NCI-H446 treated with DMSO at 0.1 percent for 48 hours (cell line): Measurements from ENCODE around the gene TMPRSS3.

ENCODE experiments used
- DNase-seq: peaks from one replicate; lab custom pipeline; 2025; lab: John Stamatoyannopoulos, UW

TMPRSS3 gene

DNA sequence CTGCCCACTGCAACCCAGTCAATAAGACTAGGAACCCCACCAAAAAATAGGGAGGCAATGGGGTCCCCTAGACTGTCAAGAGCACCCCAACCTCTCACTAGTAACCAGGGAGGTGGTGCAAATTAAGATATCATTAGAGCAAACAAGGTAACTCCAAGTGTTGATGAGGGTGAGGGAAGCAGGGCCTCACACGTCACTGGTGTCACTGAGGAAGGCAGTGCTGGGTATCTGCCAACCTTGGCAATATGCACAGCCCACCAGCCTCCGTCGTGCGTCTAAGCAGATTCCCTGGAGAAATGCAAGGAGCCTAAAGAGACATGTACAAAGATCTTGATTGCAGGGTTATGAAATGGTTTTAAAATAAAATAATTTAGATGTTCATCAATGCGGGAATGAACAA, 11.6 kb upstream of the TMPRSS3 start:
- DNase-seq = no peak

DNA sequence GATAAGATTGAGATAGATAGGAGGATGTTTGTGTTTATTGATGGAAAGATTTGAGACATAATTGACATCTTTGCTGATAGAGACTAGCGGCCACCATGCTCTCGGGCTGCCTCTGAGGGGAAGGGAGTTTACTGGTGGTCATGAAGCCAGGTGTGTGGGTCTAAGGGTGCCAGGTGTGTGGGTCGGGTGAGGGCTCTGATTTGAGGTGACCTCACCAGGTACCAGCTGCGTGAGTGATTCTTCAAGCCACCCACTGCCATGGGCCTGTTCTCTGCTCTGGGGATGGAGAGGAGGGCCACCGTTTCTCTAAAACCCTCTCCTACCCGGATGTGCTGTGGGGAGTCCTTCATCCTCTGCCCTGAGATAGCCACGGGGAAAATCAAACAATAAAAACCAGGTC, 11.0 kb upstream of the TMPRSS3 start:
- no peak for DNase-seq

DNA sequence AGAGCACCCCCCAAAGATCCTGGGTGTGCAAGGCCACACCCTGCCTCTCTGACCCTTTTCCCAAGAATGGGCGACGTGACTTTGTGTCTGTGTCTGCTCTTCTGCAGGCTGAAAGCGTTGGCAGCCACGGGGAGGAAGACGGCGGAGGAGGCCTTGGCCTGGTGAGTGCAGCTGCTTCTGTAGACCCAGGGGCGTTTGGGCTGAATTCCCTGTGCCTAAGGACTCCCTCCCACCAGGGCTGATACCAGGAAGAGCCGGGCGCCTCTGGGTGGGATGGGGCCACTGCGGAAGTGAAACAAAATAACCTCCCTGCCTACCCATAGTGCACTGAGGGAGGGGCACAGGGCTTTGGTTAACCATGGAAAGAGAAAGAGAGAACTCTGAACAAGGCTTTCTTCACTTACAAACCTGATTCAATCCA, 10.4 kb upstream of the TMPRSS3 start:
- DNase-seq = no peak

DNA sequence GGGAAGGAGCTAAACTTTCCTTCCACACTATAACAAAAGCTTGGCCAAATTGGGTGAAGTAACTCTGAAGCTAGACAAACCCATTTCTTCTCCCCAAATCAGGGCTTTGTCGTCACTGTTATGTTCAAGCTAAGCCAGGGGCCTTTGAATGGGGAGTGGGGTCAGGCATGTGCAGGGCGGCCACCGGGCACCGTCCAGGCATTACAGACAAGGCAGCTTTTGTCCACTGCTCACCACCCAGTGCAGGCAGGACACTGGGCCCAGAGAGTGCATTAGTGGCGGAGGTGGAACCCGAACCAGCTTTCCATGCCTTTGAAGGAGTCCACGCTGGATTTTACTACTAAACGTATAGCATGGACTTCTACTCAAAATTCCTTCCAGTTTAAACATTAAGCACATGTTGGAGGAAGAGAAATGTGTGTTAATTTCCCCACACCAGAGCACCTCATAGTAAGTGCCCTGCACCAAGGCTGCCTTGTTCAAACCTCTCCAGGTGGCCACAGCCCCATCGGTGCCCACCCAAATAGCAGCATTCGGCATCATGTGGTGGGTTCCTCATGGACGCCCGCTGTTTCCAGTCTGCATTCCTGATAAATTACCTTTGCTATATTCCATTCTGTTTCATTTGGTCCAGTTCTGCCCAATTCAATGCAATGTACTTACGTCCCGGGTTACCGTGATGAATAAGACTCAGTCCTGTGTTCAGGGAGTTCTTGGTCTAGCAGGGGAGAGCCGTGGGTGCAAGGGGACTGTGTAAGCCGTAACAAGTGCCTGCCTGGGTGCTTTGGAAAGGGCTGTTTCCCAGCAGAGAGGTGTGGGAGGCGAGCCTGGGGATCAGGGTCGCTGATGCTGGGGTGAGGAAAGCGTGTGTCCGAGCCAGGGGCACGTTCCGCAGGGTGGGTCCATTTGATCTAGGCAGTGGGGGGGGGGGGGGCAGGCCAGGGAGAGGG, 9.5 kb upstream of the TMPRSS3 start:
- no peak for DNase-seq

DNA sequence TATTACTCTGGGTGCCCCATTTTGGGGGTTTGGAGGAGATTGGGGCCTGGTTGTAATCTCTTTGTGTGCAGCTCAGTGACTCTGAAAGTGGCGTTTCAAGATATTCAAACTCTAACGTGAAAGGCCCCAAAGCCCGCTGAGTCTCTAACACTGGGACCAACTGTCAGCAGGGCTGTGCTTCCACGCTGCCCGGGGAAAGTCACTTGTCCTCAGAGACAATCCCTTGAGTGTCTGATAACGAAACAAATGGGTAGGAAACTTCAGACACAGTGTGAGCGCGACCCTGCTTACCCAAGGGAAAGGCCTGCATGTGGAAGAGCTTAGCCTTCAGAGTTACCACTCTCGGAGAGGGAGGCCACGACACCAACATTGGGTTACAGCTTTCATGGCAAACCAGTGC, 8.7 kb upstream of the TMPRSS3 start:
- DNase-seq = no peak

DNA sequence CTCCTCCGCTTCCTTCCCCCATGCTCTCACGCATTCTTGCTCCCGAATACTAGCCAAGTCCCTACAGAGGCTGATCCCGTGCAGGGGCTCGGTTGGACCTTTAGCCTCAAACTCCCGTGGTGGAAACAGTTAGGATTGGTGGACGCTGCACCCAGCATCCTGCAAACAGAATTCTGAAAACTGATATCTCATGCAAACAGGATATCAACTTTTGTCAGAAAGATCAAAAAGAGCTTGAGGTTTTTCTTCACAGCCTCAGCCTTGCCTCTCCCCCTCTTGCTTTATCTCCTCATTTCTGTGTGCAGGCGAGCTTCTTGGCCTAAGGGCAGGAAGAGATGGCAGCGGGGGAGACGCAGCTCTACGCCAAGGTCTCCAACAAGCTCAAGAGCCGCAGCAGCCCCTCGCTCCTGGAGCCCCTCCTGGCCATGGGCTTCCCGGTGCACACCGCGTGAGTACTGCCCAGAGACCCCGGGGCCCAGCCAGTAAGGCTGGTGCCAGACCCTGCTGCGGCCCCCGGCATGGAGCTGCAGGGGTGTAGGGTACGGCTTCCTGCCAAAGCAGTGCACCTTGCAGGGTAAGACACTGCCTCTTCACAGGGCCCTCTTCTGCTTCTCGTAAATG, 7.9 kb upstream of the TMPRSS3 start, which contains the start of gene UBASH3A:
Gene UBASH3A (plus strand): TSS at position 292 of the 621 bp plus-strand sequence. CDS start 44 bp downstream, at position 336.
- no peak for DNase-seq

DNA sequence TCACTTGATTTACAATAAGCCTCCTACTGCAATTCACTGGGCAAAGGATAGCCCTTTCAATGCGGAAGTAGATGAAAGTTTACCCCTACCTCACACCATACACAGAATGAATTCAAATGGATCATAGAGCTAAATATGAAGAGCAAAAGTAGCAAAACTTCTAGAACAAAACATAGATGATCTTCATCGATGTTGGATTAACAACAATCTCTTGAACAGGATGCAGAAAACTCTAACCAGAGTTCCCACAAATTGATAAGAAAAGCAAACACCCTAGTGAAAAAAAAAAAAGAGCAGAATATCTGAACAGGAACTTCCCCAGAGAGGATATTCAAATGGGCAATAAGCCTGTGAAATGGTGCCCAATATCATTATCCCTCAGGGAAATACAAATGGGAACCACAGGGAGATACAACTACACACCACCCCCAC, 6.0 kb upstream of the TMPRSS3 start:
- DNase-seq = no peak

DNA sequence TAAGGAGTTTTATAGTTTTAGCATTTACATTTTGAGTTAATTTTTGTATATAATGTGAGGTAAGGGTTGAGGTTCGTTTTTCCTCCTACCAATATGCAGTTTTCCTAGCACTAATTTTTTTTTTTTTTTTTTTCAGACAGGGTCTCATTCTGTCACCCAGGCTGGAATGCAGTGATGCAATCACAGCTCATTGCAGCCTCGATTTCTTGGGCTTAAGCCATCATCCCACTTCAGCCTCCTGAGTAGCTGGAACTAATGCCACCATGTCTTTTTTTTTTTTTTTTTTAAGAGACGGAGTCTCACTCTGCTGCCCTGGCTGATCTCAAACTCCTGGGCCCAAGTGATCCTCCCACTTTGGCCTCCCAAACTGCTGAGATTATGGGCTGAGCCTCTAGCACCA, 5.3 kb upstream of the TMPRSS3 start:
- DNase-seq = no peak

DNA sequence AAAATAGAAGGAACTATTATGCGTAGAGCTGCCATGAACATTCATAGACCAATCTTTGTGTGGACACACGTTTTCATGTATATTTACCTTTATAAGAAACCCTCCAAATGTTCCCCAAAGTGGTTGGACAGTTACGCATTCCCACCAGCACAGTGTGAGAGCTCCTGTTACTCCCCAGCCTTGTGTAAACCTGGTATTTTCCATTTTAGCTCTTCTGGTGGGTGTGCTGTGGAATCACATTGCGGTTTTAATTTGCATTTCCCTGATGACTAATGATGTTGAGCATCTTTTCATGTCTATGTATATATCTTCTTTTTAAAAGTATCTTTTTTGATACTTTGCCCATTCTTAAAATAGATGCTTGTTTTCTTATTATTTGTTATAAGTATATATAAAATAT, 4.7 kb upstream of the TMPRSS3 start:
- DNase-seq = no peak

DNA sequence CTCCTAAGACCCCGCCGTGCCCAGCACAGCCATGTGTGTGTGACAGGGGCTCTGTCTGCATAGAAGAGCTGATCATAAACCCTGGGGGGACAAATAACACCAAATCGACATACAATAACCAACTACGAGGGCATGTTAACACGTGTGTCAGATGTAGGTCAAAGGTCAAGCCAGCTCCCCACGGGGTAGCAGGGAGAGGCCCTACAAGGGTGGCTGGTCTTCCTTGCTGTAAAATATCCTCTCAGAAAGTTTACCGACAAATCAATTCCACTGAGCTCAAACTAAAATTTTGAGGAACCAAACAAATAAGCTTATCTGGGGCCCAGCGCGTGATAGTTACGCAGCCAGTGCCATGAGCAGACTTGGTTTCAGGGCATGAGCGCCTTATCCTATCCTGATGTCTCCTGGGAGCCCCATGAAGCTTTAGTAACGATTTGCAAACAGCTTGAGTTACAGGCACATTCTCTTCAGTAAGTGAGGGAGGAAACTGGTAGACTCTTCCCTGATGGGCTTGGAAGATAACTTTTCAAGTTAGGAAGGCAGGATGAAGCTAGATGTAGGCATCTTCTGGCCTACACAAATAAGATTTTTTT, 2.7 kb upstream of the TMPRSS3 start:
- DNase-seq = no peak

DNA sequence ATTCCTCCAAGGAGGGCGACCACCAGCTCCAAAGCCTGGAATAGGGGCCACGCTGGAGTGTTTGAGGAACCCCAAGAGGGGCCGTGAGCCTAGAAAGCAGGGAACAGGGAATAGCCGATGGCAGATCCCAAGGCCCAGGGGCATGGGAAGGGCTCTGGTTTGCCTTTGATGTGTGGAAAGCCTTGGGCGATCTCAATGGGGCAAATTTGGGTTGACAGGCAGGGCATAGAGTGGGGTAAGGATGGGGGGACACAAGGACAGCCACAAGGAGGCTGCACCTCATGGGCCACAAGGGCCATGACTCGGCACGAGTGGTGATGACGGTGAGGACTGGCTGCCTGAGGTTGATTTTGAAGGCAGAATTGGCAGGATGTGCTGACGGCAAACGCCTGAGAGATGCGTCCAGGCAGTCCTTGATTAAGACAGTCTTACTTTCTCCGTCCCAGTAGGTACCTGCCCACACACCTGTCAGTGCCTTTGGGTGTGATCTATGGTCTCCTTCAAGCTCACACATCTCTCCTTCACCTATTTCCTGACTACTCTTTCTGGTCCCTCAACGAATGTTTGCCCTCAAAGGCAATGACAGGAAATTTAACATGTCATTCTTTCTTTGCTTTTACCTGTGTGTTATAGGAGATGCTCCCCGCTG, 2.0 kb upstream of the TMPRSS3 start:
- DNase-seq = no peak

DNA sequence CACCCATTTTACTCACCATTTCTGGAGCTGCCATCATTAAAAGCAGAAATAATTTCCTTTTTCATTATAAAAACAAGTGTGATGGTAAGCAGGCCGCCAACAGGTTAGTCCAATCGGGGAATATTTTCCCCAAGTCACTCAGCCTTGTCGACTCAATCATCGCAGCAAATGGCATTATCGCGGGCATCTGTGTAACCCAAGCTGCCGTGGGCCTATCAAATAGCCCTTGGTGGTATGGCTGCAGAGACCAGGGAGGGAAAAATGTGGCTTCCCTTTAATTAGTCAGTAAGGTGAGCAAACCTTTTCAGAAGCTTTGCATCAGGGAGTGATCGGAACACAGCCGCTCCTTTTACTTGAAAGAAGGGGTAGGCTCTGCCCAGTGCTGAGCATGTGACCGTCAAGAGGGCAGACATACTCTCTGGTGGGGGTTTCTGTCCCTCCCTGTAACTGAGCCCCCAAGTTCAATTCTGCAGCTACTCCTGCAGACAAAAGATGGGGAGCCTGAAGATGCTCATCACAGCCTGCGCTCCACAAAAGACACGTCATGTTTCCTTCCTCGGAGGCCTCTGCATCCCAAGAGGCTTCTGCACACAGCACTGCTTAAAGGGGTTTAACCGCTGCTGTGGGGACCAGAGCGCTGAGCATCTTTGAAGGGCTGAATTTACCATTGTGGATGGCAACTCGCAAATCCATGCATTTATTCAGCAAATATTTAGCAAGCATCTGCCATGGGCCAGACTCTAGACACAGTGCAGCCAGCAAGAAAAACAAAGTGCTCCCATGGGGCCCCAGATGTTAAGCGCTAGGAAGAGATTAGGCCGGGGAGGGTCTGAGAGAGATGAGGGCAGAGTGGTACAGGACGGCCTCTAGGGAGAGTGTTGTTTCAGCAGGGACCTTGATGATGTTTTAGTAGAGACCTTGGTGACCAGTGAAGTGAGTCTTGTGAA, 1.2 kb upstream of the TMPRSS3 start:
- no peak for DNase-seq

DNA sequence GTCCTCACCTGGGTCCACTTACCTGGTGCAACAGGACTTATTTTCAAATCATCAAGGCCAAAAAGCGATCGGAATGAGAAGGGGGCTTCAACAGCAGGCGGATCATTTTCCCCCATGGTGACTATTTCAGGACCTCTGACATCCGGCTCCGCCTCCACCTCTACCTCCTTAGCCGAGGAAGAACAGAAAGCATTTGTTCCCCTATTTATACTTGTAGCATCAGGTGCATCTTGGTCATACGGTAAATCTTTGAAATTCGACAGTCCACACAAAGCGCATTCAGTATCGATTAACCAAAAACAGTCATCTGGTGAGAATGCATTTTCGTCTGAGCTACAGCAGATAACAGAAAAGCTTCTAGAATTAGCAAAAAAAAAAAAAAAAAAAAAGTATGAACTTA, 550 bp downstream of the TMPRSS3 start:
- DNase-seq = no peak

DNA sequence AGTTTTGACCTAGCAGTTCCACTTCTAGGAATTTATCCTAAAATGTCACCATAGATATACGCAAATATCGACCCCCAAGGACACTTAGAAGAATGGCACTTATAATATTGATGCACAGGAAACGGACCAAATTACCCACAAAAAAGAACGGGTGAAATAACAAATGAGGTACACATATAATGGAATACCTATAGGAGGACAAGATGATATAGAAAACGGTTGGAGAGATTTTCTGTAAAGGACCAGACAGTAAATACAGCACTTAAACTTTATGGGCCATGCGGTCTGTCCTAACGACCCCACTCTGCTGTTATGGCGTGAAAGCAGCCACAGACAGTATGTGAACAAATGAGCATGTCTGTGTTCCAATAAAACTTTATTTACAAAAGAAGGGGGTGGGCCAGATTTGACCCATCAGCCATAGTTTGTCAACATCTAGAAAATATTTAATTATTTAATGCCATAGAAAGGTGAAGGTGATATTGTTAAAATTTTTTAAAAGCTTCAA, 2.4 kb downstream of the TMPRSS3 start:
- no peak for DNase-seq

DNA sequence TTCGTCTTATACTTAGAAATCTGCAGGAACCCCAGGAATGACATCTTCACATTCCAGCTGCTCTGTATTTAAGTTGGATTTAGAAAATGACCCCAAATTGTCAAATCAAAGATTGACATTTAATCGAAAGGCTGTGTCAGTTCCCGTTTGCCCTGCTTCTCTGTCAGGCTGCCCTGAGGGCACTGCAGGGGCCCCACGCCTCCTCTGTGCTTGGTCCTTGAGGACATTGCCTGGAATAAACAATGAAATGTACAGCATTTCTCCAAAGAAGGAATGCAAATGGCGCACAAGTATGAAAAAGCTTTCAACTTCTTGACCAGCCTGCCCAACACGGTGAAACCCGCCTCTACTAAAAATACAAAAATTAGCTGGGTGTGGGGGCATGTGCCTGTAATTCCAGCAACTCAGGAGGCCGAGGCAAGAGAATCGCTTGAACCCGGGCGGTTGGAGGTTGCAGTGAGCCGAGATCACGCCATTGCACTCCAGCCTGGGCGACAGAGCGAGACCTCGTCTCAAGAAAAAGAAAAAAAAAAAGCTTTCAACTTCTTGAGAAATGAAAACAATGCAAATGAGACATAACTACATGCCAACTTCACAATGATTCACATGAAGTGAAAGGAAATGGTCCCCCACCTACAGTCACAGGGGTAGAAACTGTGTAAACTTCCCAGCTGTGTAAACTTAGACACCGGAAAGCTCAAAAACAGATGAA, 3.0 kb downstream of the TMPRSS3 start:
- DNase-seq = no peak

DNA sequence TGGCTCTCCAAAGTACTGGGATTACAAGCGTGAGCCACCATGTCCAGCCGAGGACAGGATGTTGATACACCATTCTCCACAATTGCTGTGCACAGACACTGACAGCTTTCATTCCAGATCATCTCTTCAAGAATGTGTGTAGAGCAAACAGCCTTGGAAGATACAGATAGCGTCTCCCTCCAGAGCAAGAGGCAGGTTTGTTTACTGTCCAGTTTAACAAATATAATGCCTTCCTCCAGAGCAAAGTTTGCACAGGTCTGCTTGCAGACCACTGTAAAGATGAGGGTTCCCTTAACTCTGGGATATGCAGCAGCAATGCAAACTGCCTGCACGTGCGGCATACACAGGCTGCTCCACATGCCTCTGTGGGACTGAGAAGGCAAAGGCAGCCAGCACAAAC, 4.6 kb downstream of the TMPRSS3 start:
- DNase-seq = no peak

DNA sequence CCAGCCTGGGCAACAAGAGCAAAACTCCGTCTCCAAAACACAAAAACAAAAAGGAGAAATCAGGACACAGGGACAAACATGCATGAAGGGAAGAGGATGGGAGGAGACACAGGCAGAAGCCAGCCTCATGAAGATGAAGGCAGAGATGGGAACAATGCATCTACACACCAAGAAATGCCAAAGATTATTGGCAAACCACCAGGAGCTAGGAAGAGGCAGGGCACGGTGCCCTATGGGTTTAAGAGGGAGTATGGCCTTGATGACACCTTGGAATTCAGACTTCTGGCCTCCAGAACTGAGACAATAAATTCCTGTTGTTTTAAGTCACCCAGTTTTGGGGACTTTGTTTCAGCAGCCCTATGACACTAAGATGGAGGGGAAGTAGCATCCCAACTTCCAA, 5.2 kb downstream of the TMPRSS3 start:
- no peak for DNase-seq

DNA sequence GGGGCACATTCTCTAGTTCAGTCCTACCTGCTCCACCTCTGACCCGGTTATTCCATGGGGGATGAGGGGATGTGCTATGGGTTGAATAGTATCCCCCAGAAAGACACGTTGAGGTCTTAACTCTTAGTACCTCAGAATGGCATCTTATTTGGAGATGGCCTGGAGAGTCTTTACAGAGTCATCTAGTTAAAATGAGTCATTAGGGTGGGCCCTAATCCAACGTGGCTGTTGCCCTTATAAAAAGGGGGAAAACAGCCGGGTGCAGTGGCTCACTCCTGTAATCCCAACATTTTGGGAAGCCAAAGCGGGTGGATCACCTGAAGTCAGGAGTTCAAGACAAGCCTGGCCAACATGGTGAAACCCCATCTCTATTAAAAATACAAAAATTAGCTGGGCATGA, 5.7 kb downstream of the TMPRSS3 start:
- no peak for DNase-seq

DNA sequence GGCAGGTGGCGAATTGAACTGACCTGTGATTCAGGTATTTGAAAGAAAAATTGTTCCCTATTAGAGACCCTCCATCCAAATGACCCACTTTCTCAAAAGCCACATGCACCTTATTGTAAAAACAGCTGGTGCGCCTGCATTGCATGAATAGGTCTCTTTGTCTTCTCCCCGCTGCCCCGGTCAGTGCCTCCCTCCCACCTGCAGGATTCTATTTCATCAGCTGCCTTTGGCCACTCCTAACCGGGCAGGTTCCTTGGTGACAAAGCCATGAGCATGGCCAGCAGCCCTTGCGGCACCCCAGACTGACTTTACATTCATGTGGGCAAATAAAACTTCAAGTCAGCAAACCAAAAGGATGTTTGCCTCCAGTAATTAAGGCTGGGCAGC, 6.4 kb downstream of the TMPRSS3 start:
- DNase-seq = no peak

DNA sequence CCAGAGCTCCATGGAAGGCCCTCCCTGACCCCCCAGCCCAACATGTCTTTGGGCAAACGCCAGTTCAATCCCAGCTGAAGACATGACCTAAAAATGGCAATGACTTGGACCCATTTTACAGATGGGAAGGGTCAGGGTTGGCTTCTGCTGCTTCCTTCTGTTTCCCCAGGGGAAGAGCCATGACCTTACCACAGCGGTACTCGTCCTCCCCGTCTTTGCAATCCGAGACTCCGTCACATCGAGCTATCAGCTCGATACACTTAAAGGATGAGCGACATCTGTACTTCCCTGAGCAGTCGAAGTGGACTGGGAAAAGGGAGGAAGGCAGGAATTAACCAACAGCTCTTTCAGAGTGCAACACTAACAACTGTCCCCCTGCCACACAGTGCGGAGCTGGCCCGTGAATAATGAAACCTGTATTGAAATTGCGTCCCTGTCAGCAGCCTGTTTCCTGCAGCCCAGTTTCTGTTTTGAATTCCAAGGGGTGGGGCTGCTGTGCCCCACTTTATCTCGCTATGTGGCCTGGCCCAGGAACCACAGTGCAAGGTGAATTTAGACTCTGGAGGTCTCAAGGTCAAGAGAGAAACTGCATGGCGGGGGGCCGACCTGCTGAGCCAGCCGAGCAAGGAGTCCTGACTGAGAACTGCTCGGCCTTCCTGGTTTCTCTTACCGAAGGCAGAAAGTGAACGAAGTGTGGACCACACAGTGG, 7.0 kb downstream of the TMPRSS3 start:
- no peak for DNase-seq
